ENCODE measurements around the gene FRAT1.
A peak's percentile ranks its signal among the peaks of the same experiment; 100 is the strongest.

The FRAT1 gene

DNA sequence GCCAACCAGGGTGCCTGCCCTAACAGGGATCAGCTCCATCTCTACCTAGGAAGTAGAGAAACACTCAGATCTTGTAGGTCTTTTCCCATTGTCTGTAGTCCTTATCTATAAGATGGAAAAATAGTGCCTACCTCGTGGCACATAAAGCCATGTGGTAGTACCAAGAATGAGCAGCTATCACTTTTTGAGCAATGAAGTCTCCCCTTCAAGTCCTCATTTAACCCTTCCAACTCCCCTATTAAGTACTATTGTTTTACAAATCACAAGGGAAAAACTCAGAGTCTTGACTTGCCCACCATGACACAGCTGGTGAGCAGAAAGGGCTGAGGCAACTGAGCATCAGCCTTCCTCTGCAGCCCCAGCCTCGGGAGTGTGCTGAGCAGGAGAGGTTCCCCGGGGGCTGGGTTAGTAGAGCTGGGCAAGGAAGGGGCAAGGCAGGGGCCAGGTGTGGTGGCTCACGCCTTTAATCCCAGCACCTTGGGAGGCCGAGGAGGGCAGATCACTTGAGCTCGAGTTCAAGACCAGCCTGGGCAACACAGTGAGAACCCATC, 12.2 kb downstream of the FRAT1 start:
- TF ChIP-seq CTCF (IDR thresholded peaks at IDR 0.05; ENCODE audit: low read depth, low read length) = no peak
- no peaks in the 10 kb centered on the region for H3K9me3 ChIP-seq (ENCODE audit: severe bottlenecking)
- no peak for DNase-seq
- no peak overlapping the region for H3K27ac ChIP-seq
- no peak overlapping the region for H3K4me3 ChIP-seq (ENCODE audit: low read depth, low read length)
- H3K27me3 ChIP-seq (ENCODE audit: insufficient read depth, low read depth, severe bottlenecking) = no peaks in the 10 kb centered on the region
- peaks cover 4% of the 10 kb centered on the region for H3K36me3 ChIP-seq

DNA sequence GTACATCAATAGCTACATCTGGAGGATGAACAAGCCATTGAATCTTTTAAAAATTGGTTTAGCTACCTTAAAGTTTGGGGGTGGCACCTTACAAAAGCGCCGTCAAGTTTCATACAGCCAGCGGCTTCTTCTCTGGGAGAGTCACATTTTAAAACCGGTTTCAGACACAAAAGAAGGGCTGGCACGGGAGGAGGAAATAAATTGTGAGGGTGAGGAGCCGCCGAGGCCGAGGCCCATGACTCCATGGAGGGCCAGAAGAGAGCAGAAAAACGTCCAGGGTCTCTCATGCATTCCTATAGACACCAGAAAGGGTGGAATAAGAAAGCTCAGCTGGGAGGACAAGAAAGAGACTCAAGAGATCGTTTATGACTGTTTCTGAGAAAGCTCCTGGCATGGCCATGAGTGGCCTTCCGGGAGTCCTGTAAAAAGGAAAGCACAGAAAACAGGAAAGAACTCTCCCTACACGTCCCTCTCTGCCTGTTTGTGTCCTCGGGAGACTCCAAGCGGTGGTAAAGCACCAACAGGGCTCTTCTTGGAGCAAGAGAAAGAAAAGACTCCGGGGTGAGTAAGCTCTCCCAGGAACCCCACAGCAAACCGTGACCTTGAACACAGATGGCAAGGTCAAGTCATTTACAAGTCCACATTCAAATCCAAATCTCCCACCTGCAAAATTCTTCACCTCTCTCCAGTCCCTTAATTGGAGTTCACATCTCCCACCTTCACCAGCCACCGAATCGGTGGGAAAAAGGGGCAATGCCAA, 13.7 kb downstream of the FRAT1 start:
- Histone ChIP-seq H3K27me3 (ENCODE audit: insufficient read depth, low read depth, severe bottlenecking) (no peaks in the 10 kb centered on the region), H3K27ac (no peak overlapping the region), H3K36me3 (peaks cover 4% of the 10 kb centered on the region), H3K9me3 (ENCODE audit: severe bottlenecking) (no peaks in the 10 kb centered on the region), H3K4me3 (ENCODE audit: low read depth, low read length) (peak overlapping the region; percentile 49)
- no peak for DNase-seq
- no peak for TF ChIP-seq CTCF (IDR thresholded peaks at IDR 0.05; ENCODE audit: low read depth, low read length)

- H3K27me3 ChIP-seq (ENCODE audit: insufficient read depth, low read depth, severe bottlenecking) = no peaks in the 10 kb centered on the region
- peak; percentile 39 for DNase-seq
- H3K9me3 ChIP-seq (ENCODE audit: severe bottlenecking) = no peaks in the 10 kb centered on the region
- peaks cover 4% of the 10 kb centered on the region for H3K36me3 ChIP-seq
- H3K27ac ChIP-seq = no peak overlapping the region
- peak overlapping the region; percentile 49 for H3K4me3 ChIP-seq (ENCODE audit: low read depth, low read length)
- peak; percentile 26; the same call in 1 of the 2 replicates for TF ChIP-seq CTCF (IDR thresholded peaks at IDR 0.05; ENCODE audit: low read depth, low read length)
These were observed 14.2 kb downstream of the FRAT1 start for GRCh38 chr10:97333351-97333600.

DNA sequence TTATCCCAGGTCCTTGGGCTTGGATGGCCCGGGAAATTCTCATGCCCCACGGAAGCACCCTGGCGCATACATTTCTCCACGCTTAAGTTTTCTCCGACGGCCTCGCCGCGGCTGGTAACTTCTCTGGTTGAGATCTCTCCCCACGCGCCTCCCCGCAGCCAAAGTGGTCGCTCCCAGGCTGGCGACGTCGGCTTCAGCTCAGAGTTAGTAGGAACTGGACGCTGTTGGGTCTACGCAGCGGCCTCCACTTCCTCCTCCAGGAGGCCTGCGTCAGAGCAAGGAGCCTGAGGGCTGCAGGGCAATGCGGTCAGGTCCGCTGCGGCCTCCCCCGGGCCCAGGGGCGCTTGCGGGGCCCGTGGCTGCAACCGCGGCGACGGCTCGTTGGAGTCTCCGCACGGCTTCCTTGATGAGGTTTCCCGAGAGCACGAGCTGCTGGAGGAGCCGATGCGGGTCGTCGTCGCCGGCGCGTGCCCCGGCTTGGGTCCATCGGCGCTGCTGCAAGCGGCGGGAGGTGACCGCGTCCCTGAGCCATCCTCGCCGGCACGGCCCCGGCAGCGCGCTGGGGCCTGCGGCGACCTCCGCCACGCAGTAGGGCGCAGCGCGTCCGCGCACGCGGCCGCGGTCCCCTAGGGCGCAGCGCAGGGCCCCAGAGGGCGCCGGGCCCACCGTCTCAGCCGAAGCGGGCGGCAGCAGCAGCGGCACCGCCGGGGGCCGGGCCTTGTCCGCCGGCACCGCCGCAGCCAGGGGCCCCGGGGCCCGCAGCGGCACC, 14.7 kb downstream of the FRAT1 start:
- Histone ChIP-seq H3K4me3 (ENCODE audit: low read depth, low read length) (peak overlapping the region; percentile 49), H3K27me3 (ENCODE audit: insufficient read depth, low read depth, severe bottlenecking) (no peaks in the 10 kb centered on the region), H3K9me3 (ENCODE audit: severe bottlenecking) (no peaks in the 10 kb centered on the region), H3K36me3 (peaks cover 4% of the 10 kb centered on the region), H3K27ac (peak overlapping the region; percentile 47)
- no peak for DNase-seq
- TF ChIP-seq CTCF (IDR thresholded peaks at IDR 0.05; ENCODE audit: low read depth, low read length) = no peak

GRCh38 chr10:97334370-97335175, 15.5 kb downstream of the FRAT1 start, which contains the start of gene FRAT2:
Gene FRAT2 (minus strand): TSS chr10:97334729. CDS start chr10:97334572, 157 bp downstream.
- no peak for TF ChIP-seq CTCF (IDR thresholded peaks at IDR 0.05; ENCODE audit: low read depth, low read length)
- H3K9me3 ChIP-seq (ENCODE audit: severe bottlenecking) = no peaks in the 10 kb centered on the region
- peak within 1 kb of the TSS; percentile 49 for H3K4me3 ChIP-seq (ENCODE audit: low read depth, low read length)
- peak within 1 kb of the TSS; percentile 100 for H3K27ac ChIP-seq
- H3K27me3 ChIP-seq (ENCODE audit: insufficient read depth, low read depth, severe bottlenecking) = no peaks in the 10 kb centered on the region
- peaks cover 4% of the 10 kb centered on the region; the same call in 1 of the 2 replicates for H3K36me3 ChIP-seq
- DNase-seq = peak; percentile 91
